NCI-H146 treated with DMSO at 0.1 percent for 48 hours (cell line): ENCODE results near the gene DAPK2.

Source experiments
- DNase-seq: peaks from one replicate; lab custom pipeline; 2025; ENCODE audit not compliant: unreplicated experiment; lab: John Stamatoyannopoulos, UW

The DAPK2 gene

DNA sequence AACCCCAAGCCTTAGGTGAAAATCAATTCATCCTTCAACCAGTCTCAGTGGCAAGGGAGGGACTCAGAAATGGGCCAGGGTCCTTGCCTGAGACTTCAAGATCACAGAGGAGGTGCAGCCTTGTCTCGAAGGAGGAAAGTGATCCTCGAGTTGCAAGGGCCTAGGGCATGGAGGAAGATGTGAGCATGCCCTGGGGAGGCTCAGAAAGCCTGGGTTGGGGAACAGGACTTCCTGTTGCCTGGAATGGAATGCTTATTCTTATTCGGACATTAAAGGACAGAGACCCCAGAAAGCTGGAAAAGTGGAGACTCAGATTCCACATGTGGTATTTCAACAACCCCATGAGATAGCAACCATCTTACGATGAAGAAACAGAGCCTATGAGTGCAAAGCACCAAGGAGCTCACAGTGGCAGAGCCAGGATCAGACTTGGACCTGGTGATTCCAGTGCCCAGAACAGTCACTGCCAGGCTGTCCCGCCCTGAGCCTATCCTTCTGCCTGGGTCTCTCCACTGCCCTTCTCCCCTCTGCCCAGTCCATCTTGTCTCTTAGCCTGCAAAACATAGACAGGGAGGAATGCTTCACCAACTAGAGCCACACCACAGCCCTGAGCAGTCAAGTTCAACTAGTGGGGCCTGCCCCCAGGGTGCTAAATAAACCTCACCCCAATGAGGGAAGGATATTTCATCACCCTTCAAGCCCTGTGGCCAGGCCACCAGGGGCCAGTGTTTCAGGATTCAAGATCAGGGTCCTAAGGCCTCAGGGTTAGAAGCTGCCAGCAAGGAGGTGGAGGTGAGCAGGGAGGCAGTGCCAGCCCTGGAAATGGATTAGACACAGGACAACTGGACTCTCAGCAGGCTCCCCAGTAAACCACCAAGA, 21.9 kb downstream of the DAPK2 start:
- no peak for DNase-seq

DNA sequence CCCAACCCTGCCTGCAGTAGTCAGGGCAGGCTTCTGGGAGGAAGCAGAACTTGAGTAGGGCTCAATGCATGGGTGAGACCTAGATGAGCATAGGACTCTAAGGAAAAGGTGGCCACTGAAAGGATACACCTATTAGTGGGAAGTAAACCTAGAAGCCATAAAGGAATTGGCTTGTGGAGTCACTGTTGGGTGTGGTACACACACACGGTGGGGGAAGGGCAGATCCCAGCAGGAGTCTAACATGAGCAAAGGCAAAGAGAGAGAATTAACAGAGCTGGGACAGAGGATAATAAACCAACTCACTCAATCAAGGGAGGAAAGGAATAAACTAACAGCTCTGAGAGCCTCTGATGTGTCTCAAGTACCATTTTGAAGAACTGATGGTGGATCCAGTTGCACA, 23.1 kb downstream of the DAPK2 start:
- no peak for DNase-seq

DNA sequence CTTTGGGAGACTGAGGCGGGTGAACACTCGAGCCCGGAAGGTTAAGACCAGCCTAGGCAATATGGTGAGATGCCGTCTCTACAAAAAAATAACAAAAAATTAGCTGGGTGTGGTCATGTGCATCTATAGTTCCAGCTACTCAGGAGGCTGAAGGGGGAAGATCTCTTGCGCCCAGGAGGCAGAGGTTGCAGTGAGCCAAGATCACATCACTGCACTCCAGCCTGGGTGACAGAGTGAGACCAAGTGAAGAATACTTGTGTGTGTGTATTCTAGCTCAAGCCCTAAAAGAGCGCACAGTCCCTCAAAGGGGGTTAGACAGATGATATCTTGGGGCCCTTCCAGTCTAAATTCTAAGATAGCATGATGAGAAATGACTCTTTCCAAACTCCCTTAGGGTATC, 23.7 kb downstream of the DAPK2 start:
- DNase-seq = no peak

DNA sequence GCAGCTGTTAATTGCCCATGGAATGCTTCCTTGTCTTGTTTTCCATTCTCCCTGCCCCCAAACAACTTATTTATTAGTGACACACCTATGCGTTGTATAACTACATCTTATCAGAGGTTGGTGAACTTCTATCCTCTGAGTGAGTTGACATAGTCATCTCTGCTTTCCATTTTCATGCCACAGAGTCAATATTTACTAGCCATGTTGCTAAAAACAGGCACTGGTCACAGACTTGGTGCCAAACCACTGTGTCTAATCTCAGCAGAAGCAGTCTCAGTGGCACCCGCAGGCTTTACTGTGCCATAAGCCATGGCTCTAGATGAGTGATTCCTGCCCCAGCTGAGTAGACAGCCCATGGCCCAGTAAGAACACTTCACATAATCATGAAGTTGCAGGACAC, 26.5 kb downstream of the DAPK2 start:
- DNase-seq = no peak

DNA sequence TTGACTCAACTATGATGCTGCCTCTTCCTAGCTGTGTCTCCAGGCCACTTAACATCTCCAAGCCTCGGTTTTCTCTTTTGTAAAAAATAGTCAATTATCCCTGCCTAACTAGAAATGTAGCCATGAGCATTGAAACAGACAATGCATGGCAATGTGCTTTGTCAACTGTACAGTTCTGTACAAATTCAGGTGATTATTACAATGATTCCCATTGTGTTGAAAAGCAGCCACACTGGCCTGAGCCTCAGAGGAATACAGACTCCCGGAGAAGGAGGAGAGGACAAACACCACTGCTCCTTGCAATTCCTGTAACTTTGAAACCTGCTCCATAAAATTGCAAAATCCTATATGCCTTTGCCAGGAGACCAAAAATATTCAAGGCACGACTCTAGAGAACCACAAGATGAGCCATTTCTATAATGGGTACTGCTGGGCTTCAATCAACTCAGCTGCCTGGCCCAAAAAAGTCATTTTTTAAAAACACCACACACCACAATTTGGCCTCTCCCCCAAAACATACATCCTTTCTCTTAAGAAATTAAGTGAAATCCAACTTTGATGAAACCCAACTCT, 28.6 kb downstream of the DAPK2 start:
- no peak for DNase-seq

DNA sequence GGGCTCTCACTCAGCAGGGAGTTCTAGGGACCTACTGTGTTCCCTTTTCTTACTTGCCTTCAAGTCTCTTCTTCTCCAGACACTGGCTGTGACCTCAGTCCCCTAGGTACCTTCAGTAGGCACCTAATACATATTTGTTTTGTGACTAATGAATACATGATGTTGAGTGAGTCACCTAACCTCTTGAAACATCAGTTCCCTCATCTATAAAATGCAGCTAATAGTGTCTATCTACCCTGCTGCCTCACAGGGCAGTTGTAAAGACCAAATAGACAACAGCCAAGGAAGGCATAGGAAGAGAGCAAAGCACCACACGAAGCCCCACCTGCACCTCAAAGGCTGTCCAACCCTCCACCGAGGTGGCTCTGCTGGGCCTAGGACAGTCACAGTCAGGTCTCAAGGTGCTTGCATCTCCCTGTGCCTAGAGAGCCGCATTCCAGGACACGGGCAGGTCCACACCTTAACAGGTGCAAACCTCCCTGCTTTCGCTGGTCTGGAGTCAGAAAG, 29.1 kb downstream of the DAPK2 start:
- no peak for DNase-seq

GRCh38 chr15:64016257-64016656, 30.0 kb downstream of the DAPK2 start:
- DNase-seq = no peak

GRCh38 chr15:64014995-64015394, 31.3 kb downstream of the DAPK2 start:
- DNase-seq = no peak

DNA sequence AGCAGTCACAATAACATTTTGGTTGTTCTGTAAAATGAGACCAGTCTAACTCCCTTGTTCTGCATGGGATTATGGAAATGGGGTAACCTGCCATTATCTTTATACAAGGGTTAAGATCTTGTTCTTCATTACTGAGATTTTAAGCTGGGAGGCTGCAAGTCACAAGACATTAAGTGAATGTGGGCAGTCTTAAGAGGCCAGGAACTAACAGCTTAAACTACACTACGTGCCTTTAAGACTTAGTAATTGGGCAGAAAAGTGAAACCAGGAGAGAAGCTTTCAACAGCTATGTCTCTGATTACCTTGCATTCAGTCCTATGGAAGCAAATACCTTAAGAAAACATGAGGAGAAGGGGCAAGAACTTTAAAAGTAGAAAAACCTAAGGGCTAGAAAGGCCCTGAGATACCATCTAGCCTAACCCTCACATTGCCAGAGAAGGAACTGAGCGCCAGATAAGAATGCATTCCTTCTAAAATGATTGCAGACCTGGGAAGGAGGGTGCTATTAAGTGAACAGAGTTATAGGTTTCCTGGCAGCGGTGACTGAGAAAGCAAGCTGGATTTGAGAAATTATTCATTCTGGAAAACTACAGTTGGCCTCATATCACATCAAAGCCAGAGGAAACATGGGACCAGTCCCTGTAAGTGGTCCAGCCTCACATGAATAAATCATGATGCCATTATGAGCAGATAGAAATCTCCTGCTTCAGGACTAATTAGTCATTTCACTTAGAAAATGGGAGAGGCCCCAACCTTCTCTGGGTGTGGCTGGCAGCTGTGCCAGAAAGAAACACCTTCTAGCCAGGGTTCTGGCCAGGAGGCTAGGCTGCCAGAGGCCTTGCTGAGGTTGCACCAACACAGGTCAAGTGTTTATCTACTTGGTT, 32.9 kb downstream of the DAPK2 start:
- no peak for DNase-seq

DNA sequence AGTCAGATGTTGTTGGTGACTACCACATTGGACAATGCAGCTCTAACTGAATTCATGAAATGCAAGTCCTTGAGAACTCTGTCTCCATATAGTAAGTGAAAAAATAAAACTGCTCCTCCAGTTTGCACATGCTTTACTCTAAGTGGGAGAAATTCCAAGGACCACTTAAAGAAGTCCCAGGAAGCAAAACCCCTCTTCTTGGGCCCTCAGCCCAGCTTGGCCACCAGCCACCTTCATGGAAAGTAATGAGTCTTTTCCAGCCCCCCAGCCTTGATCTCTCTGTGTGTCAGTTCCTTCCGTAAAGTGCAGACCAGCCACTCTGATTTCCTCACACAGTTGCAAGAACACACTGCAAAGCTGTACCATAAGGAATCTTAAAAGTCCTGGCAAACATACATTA, 34.5 kb downstream of the DAPK2 start:
- DNase-seq = no peak

GRCh38 chr15:64010719-64011118, 35.6 kb downstream of the DAPK2 start:
- peak; percentile 30 for DNase-seq

DNA sequence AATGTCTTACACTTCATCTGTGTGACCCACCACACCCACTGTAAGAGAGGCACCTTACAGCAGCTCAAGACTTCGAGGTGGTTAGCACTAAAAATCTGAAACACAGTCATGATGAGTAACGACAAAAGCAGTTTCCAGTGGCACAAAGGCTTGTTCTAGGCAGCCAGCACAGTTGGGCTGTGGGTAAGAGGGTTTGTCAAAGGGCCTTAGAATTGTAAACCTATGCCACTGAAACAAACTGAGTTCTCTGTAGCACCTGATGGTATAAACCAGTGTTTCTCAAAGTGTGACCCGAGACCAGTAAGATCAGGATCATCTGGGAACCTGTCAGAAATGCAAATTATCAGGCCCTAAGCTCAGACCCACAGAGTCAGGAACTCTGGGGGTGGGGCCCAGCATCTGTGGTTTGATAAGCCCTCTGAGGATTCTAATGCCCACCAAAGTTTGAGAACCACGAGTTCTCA, 36.5 kb downstream of the DAPK2 start:
- DNase-seq = no peak

GRCh38 chr15:64009241-64009640, 37.0 kb downstream of the DAPK2 start:
- no peak for DNase-seq

- no peak for DNase-seq
Observed at GRCh38 chr15:64008177-64008576, 38.1 kb downstream of the DAPK2 start.

- DNase-seq = no peak
Observed at GRCh38 chr15:64006642-64007041, 39.6 kb downstream of the DAPK2 start.

GRCh38 chr15:64004587-64004986, 41.7 kb downstream of the DAPK2 start:
- no peak for DNase-seq

DNA sequence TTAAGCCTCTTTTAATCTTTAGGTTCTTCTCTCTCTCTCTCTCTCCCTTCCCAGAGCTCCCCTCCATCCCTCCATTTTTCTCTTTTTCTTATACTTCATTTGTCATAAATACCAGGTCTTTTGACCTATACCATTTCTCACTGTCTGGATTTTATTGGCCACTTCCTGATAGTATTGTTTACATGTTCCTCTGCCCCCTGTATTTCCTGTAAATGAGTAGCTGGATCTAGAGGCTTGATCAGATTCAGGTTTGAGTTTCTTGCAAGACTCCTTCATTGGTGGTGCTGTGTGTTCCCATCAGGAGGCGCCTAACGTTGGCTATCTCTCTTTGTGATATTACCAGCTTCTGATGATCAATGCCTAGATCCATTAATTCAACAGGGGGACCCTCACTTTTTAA, 42.2 kb downstream of the DAPK2 start:
- no peak for DNase-seq

GRCh38 chr15:64003182-64003581, 43.1 kb downstream of the DAPK2 start:
- no peak for DNase-seq

DNA sequence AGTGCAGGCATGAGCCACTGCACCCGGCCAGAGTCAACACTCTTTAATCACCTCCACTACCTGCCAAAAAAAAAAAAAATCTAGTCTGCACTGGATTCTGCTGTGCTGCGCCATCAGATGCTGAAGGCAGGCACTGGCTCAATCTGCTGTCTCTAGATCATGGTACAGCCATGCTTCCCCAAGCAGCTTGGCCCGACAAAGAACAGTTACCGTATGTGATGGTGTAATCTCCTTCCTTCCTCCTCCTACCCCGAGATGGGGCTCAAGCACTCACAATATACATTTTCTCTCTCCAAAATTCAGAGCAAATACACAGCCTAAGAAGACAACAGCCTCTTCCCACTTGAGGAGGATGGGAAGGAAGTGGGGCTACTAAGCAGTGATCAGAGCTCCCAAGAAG, 45.1 kb downstream of the DAPK2 start:
- DNase-seq = no peak

DNA sequence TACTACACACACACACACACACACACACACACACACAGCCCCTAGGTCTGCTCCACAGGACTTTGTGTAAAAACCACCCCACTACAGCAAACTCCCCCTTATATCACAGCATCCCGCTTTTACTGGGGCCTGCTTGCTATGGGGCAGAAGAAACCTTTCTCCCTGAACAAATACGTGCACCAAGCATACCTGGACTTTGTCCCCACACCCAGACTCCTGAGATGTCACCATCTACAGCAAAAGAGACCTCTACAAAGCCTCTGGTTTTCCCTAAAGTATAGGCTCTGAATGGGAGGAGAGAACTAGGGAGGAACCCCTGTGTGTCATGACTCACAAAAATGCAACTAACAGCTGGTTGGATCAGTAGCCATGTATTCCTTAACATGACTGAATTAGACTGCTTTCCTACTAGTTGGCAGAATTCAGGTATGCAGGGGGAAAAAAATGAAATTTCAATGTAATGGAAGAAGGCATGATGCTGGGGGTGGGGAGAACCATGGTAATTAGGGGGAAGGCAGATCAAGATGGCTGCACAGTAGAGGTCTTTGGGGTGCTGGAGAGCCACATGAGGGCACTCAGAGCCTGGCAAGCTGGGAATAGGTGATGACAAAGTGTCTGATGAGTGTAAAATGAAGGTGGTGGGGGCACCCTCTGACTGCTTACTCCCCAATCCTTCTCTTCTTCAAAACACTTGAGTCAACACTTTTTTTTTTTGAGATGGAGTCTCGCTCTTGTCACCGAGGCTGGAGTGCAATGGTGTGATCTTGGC, 45.9 kb downstream of the DAPK2 start:
- no peak for DNase-seq

DNA sequence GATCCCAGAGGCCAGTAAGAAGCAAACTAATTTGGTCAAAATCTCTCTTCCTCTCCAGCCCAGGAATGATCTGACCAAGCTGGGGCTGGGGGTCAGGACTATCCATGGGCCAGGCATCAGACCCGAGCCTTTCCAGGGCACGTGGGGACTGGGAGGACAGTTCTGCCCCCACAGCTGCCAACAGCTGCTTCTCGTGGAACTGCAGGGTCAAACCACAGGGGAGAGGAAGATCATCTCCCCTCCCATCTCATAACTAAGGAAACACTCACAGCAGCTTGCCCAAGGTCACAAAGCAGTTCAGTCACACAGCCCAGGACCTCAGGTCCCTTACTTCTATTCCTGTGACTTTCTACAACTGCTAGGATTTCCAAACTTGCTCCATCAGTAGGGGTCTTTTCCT, 47.1 kb downstream of the DAPK2 start:
- DNase-seq = no peak
